ENCODE data around the gene SPATA1.

DNA sequence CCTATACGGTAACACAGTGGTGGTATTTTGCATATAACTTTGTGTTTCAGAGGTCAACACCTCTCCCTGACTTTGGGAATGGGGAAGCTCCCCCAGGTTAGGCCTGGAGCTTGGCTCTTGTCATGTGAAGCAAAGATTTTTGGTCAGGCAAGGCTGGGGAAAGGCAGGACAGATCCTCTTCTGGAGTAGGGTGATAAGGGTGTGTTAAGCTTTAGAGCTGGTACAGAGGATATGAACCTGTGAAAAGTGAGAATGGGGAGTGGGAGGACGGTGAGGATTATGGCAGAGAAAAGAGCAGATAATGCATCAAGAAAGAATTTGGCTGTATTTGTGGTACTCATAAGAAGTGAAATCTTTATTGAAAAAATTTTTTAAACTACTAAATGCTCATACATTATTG lies 24.9 kb upstream of the SPATA1 start:
- TF ChIP-seq, protein P1, sequence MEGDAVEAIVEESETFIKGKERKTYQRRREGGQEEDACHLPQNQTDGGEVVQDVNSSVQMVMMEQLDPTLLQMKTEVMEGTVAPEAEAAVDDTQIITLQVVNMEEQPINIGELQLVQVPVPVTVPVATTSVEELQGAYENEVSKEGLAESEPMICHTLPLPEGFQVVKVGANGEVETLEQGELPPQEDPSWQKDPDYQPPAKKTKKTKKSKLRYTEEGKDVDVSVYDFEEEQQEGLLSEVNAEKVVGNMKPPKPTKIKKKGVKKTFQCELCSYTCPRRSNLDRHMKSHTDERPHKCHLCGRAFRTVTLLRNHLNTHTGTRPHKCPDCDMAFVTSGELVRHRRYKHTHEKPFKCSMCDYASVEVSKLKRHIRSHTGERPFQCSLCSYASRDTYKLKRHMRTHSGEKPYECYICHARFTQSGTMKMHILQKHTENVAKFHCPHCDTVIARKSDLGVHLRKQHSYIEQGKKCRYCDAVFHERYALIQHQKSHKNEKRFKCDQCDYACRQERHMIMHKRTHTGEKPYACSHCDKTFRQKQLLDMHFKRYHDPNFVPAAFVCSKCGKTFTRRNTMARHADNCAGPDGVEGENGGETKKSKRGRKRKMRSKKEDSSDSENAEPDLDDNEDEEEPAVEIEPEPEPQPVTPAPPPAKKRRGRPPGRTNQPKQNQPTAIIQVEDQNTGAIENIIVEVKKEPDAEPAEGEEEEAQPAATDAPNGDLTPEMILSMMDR (conservative IDR thresholded peaks at IDR 0.05; ENCODE audit: low read length), result no peak
- no peak for TF ChIP-seq EZH2phosphoT487 (IDR thresholded peaks at IDR 0.05; ENCODE audit: borderline replicate concordance, low read depth, low read length)

Measured in OCI-LY7 (cell line).